GM21528 (cell line): ENCODE data around the gene KHDC4.

Source experiments
- ATAC-seq: cut with Tn5 transposase; IDR thresholded peaks from one replicate; pipeline ENCODE4 v1.9.1; 2021; ENCODE audit warnings: mild to moderate bottlenecking, moderate library complexity; ENCODE audit not compliant: unreplicated experiment, low FRiP score

The KHDC4 gene

DNA sequence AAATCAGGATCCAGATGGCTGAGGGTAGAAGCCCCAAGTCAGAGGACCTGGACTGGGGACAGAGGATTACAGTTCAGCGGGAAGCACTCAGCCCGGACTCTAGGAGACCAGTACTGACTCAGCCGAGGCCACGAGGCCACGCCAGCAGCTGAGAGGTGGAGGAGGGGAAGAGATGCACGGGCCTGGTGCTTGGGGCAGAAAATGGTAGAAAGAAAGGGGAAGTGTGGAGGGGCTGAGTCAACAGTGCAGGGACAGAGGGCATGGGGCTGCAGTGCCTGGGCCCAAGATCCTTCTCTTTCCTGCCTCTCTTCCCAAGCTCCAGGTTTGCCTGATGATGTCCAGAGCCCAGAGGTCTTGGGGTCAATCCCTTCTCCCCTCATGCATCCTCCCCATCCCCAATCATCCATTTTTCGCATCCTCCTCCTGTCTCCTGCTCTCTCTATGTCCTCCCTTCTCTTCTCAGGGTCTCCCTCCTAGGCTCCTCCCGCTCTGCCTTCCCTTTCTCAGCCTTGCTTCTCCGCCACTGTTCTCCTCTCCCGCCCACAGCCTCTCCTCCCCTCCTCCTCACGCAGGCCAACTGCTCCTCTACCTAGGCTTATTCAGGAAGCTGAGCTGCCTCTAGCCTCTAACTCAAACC, 36.4 kb upstream of the KHDC4 start:
- no peak for ATAC-seq

DNA sequence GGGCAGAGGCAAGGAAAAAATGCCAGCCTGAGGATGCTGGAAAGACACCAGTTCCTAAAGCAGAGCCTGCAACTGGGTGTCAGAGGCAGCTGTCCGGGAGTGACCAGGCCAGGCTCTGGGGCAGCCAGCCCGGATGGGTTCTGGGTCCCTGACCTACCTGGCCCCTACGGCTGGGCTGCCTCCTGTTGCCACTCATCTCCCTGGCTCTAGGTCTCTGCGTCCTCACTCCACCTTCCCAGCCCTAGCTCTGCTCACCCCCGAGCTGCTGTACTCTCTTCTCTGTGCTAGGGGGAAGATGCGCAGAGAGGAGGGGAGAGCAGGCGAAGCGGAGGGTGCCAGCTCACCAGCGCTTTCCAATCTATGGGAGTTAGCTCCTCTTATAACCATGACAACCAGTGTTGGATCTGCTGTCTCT, 35.2 kb upstream of the KHDC4 start:
- no peak for ATAC-seq

GRCh38 chr1:155968670-155969069, 34.5 kb upstream of the KHDC4 start:
- no peak for ATAC-seq

DNA sequence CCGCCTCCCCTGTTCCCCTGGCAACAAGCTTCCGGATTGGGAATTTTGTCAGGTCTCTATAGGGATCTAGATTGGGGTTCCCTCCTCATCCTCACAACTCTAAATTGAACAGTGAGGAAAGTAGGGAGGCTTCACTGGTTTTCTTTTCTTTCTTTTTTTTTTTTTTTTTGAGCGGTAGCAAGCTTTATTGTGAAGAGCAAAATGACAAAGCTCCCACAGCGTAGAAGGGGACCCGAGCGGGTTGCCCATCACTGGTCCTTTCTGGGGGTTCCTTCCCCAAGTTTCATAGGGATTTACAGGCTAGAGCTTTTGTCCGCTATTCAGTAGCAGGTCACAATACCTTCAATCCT, 33.8 kb upstream of the KHDC4 start:
- ATAC-seq: no peak

- no peak for ATAC-seq
Measured at GRCh38 chr1:155967341-155968050, 33.3 kb upstream of the KHDC4 start.

DNA sequence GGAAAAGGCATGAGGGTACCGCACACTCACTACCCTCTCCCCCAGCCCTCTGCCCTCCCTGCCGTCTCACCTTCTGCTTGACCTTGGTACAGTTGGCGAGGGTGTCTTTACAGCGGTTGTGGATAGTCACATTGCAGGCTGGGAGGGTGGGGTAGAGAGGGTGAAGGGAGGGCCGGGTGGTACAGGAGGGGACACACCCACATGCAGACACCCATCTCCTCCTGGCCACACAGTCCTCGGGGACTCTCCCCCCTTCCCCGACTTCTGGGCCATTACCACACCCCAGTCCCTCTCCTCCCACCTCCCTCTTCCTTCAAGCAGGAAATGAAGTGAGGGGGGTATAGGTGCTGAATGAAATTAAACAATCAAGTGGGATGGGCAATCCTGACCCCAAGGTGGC, 32.5 kb upstream of the KHDC4 start:
- ATAC-seq: no peak

DNA sequence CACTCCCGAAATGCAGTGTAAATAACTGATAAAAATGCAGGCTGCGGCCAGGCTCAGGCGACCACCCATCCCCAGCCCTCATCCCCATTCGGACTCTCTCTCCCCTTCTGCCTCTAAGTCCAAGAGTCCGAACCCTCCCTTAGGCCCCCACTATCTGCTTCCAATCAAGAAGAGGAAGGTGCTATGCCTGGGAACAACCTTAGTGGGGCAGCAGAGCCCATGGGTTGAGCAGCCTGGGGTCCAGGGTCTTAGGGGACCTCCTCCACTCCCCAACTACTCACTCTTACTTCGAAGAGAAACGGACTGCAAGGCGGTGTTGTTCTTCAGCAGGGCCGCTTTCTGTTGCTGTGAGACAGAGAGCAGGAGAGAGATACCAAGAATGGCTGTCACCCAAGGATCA, 31.9 kb upstream of the KHDC4 start:
- no peak for ATAC-seq

GRCh38 chr1:155964193-155964592, 30.0 kb upstream of the KHDC4 start:
- ATAC-seq: no peak

DNA sequence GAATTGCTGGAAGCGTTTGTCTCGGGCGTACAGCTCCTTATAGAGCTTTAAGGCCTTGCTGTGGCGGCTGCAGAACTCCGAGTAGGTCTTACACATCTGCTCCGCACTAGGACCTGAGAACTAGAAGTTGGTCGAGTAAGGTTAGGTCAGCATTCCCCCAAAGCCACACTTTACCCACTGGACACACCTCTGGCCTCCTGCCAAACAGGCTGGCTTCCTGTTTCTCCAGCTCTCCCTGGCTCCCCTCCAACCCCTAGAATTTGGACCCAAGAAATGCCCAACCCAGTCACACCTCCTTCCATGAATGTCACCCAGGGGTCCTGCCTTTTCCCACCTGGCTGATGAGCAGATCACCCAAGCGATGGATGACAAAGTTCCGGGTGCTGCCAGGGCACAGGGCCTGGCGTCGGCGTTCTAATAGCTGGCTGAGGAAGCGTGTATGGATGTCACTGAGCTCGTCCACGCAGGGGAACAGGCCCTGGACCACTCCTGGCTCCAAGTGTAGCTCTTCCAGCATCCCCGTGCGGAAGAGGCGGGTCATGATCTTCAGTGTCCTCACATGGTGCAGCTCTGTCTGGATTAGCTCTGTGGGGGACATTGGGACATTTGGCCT, 28.5 kb upstream of the KHDC4 start:
- ATAC-seq: no peak

DNA sequence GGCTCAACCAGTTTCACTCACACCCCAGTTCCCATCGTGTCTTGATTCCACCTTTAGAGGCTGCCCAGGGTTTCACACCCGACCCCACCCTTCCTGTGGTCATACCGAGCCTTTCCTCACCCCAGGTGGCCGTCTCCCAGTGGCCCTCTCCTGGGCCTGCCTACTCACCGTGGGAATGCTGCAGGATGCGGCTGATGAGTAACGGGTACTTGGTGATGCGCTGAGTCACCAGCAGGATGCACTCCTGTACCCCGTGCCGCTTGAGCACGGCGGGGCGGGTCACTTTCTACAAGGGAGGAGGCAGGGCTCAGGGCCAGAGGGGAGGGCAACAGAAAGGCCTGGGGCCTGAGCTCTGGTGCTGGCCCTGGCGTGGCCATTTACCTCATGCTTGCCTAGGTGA, 27.7 kb upstream of the KHDC4 start:
- ATAC-seq: no peak

GRCh38 chr1:155960081-155960745, 26.0 kb upstream of the KHDC4 start:
- ATAC-seq: no peak

- no peak for ATAC-seq
Measured at GRCh38 chr1:155957411-155957915, 23.2 kb upstream of the KHDC4 start.

DNA sequence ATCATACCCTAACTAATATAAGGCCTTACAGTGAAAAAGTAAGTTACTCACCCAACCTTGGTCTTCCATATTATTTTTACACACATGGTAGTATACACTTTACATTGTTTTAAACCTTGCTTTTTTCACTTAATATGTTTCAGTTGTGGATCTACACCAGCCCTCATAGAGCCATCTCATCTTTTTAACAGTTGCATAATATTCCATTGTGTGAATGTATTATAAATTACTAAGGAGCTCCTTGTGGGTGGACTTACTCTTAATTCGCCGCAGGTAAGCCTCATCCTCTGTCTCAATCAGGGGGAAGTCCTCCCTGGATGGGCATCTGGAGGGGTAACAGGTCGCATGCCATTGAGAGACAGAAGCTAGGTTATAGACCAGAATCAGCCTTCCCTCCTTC, 20.4 kb upstream of the KHDC4 start:
- ATAC-seq: no peak

DNA sequence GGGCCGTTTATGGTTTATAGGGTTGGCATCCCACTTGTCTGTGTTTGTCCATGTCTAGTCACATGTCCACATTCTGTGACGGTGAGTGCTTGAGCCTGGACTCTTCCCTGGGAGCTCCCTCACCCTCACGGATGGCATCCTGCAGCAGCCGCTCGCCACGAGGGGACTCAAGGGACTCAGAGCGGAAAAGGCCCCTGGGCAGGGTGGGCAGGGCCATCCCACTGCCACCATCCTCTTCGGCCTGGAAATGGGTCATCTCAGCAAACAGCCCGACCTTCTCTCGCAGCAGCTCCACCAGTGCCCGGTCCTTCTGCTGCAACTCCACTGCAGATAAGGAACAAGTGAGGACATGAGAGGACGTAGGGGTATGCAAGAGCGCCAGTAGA, 18.3 kb upstream of the KHDC4 start:
- ATAC-seq: no peak

DNA sequence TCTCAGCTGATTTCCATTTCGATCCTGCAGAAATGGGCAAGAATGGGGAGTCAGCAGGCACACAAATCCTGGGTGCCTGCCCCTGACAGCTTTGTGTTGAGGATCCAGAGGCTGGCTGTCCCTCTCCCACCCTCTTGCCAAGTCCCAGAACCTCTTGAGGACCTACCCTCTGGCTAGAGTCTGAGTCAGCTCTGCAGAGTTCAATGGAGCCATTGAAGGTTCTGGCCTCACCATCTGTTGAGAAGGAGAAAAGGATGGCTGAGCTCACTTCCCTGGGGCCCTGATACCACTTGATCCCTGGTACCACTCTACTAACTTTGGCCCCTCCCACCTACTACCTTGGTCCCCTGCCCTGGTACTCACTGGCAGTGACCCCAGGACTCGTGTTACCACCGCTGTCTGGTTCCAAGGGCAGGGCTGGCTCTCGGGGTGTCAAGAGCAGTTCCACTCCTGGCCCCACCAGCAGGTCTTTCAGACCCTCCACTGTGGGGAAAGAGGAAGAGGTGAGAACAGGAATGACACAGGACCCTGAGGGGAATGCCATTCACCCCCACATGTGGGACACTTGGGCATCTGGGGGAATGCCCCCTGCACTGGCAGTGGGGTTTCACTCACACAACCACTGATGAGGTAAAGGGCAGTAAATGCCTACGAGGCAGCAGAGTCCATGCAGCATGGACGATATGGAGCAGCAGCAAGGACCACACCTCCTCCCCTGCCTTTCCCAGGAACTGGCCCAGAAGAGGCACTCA, 17.7 kb upstream of the KHDC4 start:
- ATAC-seq: no peak

DNA sequence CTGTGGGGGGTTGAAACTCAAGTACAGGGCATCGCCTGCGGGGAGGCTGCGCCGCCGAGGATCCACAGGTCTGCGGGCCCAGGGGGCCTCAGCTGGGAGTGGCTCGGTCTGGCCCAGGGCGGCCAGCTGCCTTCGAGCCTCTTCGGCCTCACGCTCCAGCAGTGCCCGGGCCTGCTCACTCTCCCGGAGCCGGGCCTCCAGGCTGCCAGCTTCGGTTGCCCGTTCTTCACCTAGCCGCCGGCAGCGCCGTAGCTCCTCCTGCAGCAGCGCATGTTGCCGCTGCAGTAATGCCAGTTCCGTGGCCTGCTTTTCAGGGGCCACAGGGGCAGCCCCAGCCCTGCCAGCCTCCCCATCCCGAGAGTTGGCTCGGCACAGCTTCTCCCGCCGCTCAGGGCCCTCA, 16.6 kb upstream of the KHDC4 start:
- ATAC-seq: no peak

DNA sequence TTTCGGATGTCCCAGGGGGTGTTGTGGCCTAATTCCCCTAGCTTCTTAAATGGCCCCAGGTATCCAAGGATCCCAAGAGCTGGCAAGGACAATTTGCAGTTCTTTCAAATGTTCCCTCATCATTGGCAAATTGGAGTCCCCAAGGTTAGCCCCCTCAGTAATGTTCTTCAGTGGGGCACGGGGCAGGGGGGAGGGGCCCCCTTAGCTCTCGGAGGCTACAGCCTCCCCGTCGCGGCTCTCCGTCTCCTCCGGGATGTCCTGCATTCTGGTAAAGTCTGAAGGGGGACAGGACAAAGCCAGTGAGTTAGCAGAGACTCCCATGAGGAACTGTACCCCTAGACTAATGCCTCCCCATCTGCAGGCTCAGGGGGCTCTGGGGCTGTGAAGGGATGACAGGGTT, 13.5 kb upstream of the KHDC4 start:
- no peak for ATAC-seq

GRCh38 chr1:155947292-155947691, 13.1 kb upstream of the KHDC4 start:
- no peak for ATAC-seq

GRCh38 chr1:155946633-155947219, 12.5 kb upstream of the KHDC4 start:
- ATAC-seq: peak; percentile 16

- ATAC-seq: no peak
Measured at GRCh38 chr1:155944444-155944799, 10.2 kb upstream of the KHDC4 start.
